Peyer's patch (tissue), 4 donors: ENCODE results near the gene PHF24.
"Not testable (repeated sequence)": the region's sequence is repeated elsewhere in the genome, so short reads cannot be mapped to it uniquely, and the experiment has no call there.

Experiments
- POLR2A ChIP-seq, 2 donors: fragments of 450-650 bp; IDR thresholded peaks; one replicate each; pipeline ENCODE4 v1.5.1; 2017; ENCODE audit warnings: antibody characterized with exemption in 2 of 2, mild to moderate bottlenecking in 2 of 2, moderate library complexity in 2 of 2
- TF ChIP-seq, protein P1 (sequence below), 6 experiments: fragments of 450-650 bp in 4 of 6; fragments of 200-600 bp in 2 of 6; sonication (generic) in 1 of 6; IDR thresholded peaks; one replicate each; pipeline ENCODE4 v1.5.1; 2017 to 2019; ENCODE audit warnings: antibody characterized with exemption in 6 of 6, mild to moderate bottlenecking in 3 of 6, moderate library complexity in 1 of 6

DNA sequence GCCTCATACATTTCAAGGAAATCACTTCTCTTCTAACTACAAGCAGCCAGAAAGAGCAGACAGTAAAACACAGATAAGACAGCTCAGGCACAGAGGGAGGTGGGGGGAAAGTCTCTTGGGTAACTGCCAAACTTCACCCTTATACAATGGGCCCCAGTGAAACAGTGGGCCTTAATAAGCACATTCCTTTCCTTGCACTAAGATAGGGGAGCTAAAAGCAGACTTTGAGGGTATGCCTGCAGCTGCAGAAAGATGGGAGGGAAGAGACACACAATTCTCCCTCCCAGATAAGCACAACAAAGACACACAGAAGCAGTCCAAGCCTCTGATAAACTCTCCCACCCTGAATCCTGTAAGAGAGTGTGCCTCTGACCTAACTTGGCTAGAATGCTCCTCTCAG lies 18.1 kb upstream of the PHF24 start:
- TF ChIP-seq, protein P1, sequence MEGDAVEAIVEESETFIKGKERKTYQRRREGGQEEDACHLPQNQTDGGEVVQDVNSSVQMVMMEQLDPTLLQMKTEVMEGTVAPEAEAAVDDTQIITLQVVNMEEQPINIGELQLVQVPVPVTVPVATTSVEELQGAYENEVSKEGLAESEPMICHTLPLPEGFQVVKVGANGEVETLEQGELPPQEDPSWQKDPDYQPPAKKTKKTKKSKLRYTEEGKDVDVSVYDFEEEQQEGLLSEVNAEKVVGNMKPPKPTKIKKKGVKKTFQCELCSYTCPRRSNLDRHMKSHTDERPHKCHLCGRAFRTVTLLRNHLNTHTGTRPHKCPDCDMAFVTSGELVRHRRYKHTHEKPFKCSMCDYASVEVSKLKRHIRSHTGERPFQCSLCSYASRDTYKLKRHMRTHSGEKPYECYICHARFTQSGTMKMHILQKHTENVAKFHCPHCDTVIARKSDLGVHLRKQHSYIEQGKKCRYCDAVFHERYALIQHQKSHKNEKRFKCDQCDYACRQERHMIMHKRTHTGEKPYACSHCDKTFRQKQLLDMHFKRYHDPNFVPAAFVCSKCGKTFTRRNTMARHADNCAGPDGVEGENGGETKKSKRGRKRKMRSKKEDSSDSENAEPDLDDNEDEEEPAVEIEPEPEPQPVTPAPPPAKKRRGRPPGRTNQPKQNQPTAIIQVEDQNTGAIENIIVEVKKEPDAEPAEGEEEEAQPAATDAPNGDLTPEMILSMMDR (IDR thresholded peaks at IDR 0.05), result not testable (repeated sequence)
- TF ChIP-seq POLR2A (IDR thresholded peaks at IDR 0.05), result not testable (repeated sequence)
